Smooth muscle cell (in vitro differentiated cells): Measurements from ENCODE around the gene OR5AN1. TPM values are rescaled to one million over a fixed set of nuclear protein-coding genes. Genes with fewer than 3 reads are reported as not detected.

ENCODE experiments used
- DNase-seq: peaks from one replicate; lab custom pipeline; 2025; ENCODE audit not compliant: unreplicated experiment; lab: John Stamatoyannopoulos, UW
- H2AFZ ChIP-seq: fragments of 200-600 bp; sonication (generic); 2 replicates; pipeline ENCODE4 v1.6.0; 2016; ENCODE audit warnings: antibody characterized with exemption, low read depth, mild to moderate bottlenecking
- H3F3A ChIP-seq: fragments of 200-600 bp; sonication (generic); 2 replicates; pipeline ENCODE4 v1.6.0; 2017; ENCODE audit warnings: antibody characterized with exemption, low read depth
- H3K27ac ChIP-seq: fragments of 200-600 bp; sonication (generic); 2 replicates; pipeline ENCODE4 v1.5.1; 2016; ENCODE audit warnings: low read depth, mild to moderate bottlenecking
- H3K27me3 ChIP-seq: fragments of 200-600 bp; sonication (generic); 2 replicates; pipeline ENCODE4 v1.6.1; 2016; ENCODE audit warnings: low read depth, mild to moderate bottlenecking
- H3K36me3 ChIP-seq: fragments of 200-600 bp; sonication (generic); 2 replicates; pipeline ENCODE4 v1.5.1; 2016; ENCODE audit warnings: low read depth
- H3K4me1 ChIP-seq: fragments of 200-600 bp; sonication (generic); 2 replicates; pipeline ENCODE4 v1.5.1; 2016; ENCODE audit warnings: low read depth
- H3K4me2 ChIP-seq: fragments of 200-600 bp; sonication (generic); 2 replicates; pipeline ENCODE4 v1.6.0; 2016; ENCODE audit warnings: mild to moderate bottlenecking
- H3K4me3 ChIP-seq: fragments of 200-600 bp; sonication (generic); 2 replicates; pipeline ENCODE4 v1.5.1; 2016; ENCODE audit warnings: mild to moderate bottlenecking
- H3K79me2 ChIP-seq: fragments of 200-600 bp; sonication (generic); 2 replicates; pipeline ENCODE4 v1.6.0; 2016; ENCODE audit warnings: low read depth, mild to moderate bottlenecking
- H3K9ac ChIP-seq: fragments of 200-600 bp; sonication (generic); 2 replicates; pipeline ENCODE4 v1.6.0; 2016; ENCODE audit warnings: low read depth
- H3K9me3 ChIP-seq: fragments of 200-600 bp; sonication (generic); replicated peaks from 2 replicates; pipeline ENCODE4 v1.5.1; 2016; ENCODE audit warnings: low read depth
- H4K20me1 ChIP-seq: fragments of 200-600 bp; sonication (generic); 2 replicates; pipeline ENCODE4 v1.6.0; 2016; ENCODE audit warnings: low read depth
- WGBS: methylation state at CpG from one replicate; pipeline ENCODE4 v1.1.7; 2016; ENCODE audit warnings: low lambda C conversion rate; 5-methylcytosine and 5-hydroxymethylcytosine counted together
- polyA plus RNA-seq: library from polyadenylated mRNA; unstranded; fragments of >200 nt; fragmentation: Nextera tagmentation; extraction: Ambion mirVana; gene quantifications from 2 replicates; pipeline ENCODE4 v1.2.1, GENCODE V29; 2016
- total RNA-seq: library from RNA; depleted of rRNA; stranded (reverse); fragments of >200 nt; gene quantifications from 2 replicates; pipeline ENCODE4 v1.2.3, GENCODE V29; 2014
- TF ChIP-seq, protein P1 (sequence below): fragments of 200-600 bp; sonication (generic); IDR thresholded peaks from 2 replicates; pipeline ENCODE4 v1.5.1; 2017; ENCODE audit warnings: borderline replicate concordance, mild to moderate bottlenecking, antibody characterized with exemption; ENCODE audit not compliant: insufficient read depth, poor library complexity, severe bottlenecking

OR5AN1 gene
- total and polyA plus RNA-seq, 2 experiments from 2014 or later: not detected

DNA sequence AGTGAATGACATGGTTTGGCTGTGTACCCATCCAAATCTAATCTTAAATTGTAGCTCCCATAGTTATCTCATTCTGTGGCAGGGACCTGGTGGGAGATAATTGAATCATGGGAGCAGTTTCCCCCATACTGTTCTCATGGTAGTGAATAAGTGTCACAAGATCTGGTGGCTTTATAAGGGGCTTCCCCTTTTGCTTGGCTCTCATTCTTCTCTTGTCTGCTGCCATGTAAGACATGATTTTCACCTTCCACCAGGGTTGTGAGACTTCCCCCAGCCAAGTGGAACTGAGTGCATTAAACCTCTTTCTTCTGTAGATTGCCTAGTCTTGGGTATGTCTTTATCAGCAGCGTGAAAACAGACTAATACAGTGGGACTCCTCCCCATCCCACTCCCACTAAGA lies 56.4 kb downstream of the OR5AN1 start:
- Histone ChIP-seq H3K4me3 (no peak overlapping the region), H3K9ac (no peak overlapping the region), H3K36me3 (no peaks in the 10 kb centered on the region), H3F3A (no peaks in the 10 kb centered on the region), H2AFZ (no peak overlapping the region), H3K9me3 (no peaks in the 10 kb centered on the region), H3K4me1 (no peaks in the 10 kb centered on the region), H3K4me2 (no peak overlapping the region), H3K27ac (no peak overlapping the region), H4K20me1 (no peaks in the 10 kb centered on the region), H3K79me2 (no peaks in the 10 kb centered on the region), H3K27me3 (no peaks in the 10 kb centered on the region)
- TF ChIP-seq, protein P1, sequence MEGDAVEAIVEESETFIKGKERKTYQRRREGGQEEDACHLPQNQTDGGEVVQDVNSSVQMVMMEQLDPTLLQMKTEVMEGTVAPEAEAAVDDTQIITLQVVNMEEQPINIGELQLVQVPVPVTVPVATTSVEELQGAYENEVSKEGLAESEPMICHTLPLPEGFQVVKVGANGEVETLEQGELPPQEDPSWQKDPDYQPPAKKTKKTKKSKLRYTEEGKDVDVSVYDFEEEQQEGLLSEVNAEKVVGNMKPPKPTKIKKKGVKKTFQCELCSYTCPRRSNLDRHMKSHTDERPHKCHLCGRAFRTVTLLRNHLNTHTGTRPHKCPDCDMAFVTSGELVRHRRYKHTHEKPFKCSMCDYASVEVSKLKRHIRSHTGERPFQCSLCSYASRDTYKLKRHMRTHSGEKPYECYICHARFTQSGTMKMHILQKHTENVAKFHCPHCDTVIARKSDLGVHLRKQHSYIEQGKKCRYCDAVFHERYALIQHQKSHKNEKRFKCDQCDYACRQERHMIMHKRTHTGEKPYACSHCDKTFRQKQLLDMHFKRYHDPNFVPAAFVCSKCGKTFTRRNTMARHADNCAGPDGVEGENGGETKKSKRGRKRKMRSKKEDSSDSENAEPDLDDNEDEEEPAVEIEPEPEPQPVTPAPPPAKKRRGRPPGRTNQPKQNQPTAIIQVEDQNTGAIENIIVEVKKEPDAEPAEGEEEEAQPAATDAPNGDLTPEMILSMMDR: no peak
- DNase-seq: no peak
- WGBS: 86% methylated on average over 1 of the region's 1 CpG

DNA sequence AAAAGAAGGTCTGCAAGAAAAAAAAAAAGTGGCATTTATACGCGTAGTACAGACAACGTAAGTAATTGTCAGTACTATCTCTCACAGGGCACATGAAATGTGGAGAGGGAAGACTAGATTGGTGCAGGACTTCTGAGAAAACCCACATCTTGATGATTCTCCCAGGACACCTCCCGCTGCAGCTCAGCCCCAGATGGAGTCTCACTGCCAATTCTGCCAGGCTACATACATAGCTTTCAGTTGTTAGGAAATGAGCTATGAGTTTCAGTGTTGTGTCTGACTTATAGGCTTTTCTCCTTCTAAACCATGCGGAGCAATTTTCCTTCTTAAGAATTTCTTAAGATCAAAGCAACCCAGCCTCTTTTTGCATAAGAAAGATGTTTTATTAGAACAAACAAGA lies 57.9 kb downstream of the OR5AN1 start:
- Histone ChIP-seq H3K27ac (no peak overlapping the region), H4K20me1 (no peaks in the 10 kb centered on the region), H3K4me2 (no peak overlapping the region), H3K4me3 (no peak overlapping the region), H2AFZ (no peak overlapping the region), H3K9me3 (no peaks in the 10 kb centered on the region), H3K4me1 (no peaks in the 10 kb centered on the region), H3K9ac (no peak overlapping the region), H3F3A (no peaks in the 10 kb centered on the region), H3K27me3 (no peaks in the 10 kb centered on the region), H3K79me2 (no peaks in the 10 kb centered on the region), H3K36me3 (no peaks in the 10 kb centered on the region)
- WGBS: 91% methylated on average over 5 of the region's 5 CpGs
- DNase-seq: no peak
- TF ChIP-seq, protein P1: no peak

DNA sequence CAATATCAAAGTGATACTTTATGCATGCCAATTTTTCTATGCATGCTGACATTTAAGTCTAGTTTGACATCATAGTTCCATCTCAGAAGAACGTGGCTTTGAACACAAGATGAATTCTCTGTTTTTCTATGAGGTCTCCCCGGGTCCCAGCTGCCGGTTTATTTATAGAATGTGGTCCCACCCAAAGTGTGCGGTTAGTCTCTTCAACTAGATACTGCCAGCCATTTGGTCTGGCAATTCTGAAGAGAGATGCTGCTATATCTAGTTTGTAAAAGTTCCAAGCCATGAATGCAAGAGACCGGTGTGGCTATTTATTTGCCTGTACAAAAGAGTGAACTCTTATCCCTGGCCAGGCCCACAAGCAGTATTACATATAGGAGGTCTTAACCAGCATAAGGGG lies 58.3 kb downstream of the OR5AN1 start:
- H3K9ac ChIP-seq: no peak overlapping the region
- DNase-seq: no peak
- H4K20me1 ChIP-seq: no peaks in the 10 kb centered on the region
- no peak overlapping the region for H3K4me2 ChIP-seq
- no peaks in the 10 kb centered on the region for H3K9me3 ChIP-seq
- H3K36me3 ChIP-seq: no peaks in the 10 kb centered on the region
- H3K27ac ChIP-seq: no peak overlapping the region
- no peaks in the 10 kb centered on the region for H3F3A ChIP-seq
- TF ChIP-seq, protein P1: no peak
- WGBS: 84% methylated on average over 5 of the region's 5 CpGs
- H3K27me3 ChIP-seq: no peaks in the 10 kb centered on the region
- no peak overlapping the region for H2AFZ ChIP-seq
- H3K79me2 ChIP-seq: no peaks in the 10 kb centered on the region
- H3K4me3 ChIP-seq: no peak overlapping the region
- H3K4me1 ChIP-seq: no peaks in the 10 kb centered on the region

DNA sequence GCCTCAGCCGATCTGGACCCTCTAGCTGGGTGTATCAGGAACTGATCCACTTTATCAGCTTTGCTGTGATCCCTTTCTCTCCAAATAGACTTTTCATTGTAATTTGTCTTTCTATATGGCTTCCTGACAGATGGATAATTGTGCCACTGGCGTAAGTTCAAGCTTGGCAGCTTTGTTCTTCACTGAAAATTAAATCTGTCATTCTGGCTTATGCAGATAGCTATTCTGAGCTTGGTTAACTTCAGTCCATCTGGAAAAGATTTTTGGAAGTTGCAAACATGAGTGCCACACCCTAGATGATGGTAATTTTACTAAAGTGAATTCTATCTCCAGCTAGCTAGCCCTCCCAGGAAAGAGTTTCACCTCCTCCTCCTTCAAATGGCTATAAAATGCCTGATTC lies 59.5 kb downstream of the OR5AN1 start:
- Histone ChIP-seq H3K27me3 (no peaks in the 10 kb centered on the region), H3K36me3 (no peaks in the 10 kb centered on the region), H3K4me1 (no peaks in the 10 kb centered on the region), H3K4me2 (no peak overlapping the region), H3F3A (no peaks in the 10 kb centered on the region), H3K9ac (no peak overlapping the region), H3K9me3 (no peaks in the 10 kb centered on the region), H3K79me2 (no peaks in the 10 kb centered on the region), H2AFZ (no peak overlapping the region), H3K4me3 (no peak overlapping the region), H3K27ac (no peak overlapping the region), H4K20me1 (no peaks in the 10 kb centered on the region)
- TF ChIP-seq, protein P1: no peak
- DNase-seq: no peak
- 93% methylated on average over 2 of the region's 2 CpGs for WGBS

Other genes with a start within 250 kb of the OR5AN1 start
- 14.3 and 36.8 TPM in 2 replicates for gene FAM111A, start 216.0 kb upstream of the OR5AN1 start, total RNA-seq
- gene FAM111A, start 216.0 kb upstream of the OR5AN1 start, polyA plus RNA-seq: 6.2 and 11.1 TPM in 2 replicates
- gene DTX4, start 186.8 kb upstream of the OR5AN1 start, total RNA-seq: 13.0 and 14.2 TPM in 2 replicates
- gene DTX4, start 186.8 kb upstream of the OR5AN1 start, polyA plus RNA-seq: 10.2 and 14.1 TPM in 2 replicates
- gene MPEG1, start 146.0 kb upstream of the OR5AN1 start, total RNA-seq: 0.13 TPM in 1 of 2 replicates, not detected in the other
- gene MPEG1, start 146.0 kb upstream of the OR5AN1 start, polyA plus RNA-seq: 0.07 TPM in 1 of 2 replicates, not detected in the other
- gene OR5A2, start 67.5 kb downstream of the OR5AN1 start, total RNA-seq: not detected in 2 replicates
- not detected in 2 replicates for gene OR5A2, start 67.5 kb downstream of the OR5AN1 start, polyA plus RNA-seq
- gene OR5A1, start 77.6 kb downstream of the OR5AN1 start, total RNA-seq: not detected in 2 replicates
- not detected in 2 replicates for gene OR5A1, start 77.6 kb downstream of the OR5AN1 start, polyA plus RNA-seq
- gene OR4D6, start 98.1 kb downstream of the OR5AN1 start, total RNA-seq: not detected in 2 replicates
- not detected in 2 replicates for gene OR4D6, start 98.1 kb downstream of the OR5AN1 start, polyA plus RNA-seq
- gene OR4D10, start 114.4 kb downstream of the OR5AN1 start, total RNA-seq: not detected in 2 replicates
- gene OR4D10, start 114.4 kb downstream of the OR5AN1 start, polyA plus RNA-seq: not detected in 2 replicates
- gene OR4D11, start 144.7 kb downstream of the OR5AN1 start, total RNA-seq: not detected in 2 replicates
- not detected in 2 replicates for gene OR4D11, start 144.7 kb downstream of the OR5AN1 start, polyA plus RNA-seq
- not detected in 2 replicates for gene OR4D9, start 152.6 kb downstream of the OR5AN1 start, total RNA-seq
- not detected in 2 replicates for gene OR4D9, start 152.6 kb downstream of the OR5AN1 start, polyA plus RNA-seq